ENCODE results near the gene SUCLG1. TPM values are rescaled to one million over a fixed set of nuclear protein-coding genes. Genes with fewer than 3 reads are reported as not detected.

The SUCLG1 gene
- total and polyA plus RNA-seq, 2 of the 8 experiments (the other 6 are each of a cell fraction or from before 2014, with no cell fraction given): 19.9 to 40.0 TPM

DNA sequence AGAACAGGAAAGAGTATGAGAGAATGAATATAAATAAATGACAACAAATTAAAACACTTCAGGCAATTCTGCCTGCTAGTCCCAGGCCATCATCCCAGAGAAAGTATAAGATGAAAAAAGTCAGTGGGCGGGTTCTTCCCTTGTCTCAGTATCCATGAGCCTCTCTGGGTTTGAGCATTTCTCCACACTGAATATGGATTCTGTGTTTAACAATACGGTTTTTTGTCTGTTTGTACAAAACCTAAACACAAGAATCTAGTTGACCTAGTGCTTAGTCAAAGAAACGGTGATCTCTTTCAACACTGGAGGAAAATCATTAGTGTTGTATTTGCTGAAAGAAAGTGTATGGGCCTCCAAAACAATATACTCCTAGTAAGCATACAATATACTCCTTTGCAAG is 10.0 kb downstream of the SUCLG1 start:
- FAIRE-seq: no peak
- WGBS, 2 experiments (ENCODE audit: extremely low coverage in 1 of 2, insufficient coverage in 1 of 2, insufficient read length in 1 of 2, insufficient replicate concordance in 2 of 2, low coverage in 1 of 2, low lambda C conversion rate in 2 of 2, missing lambda C conversion rate in 1 of 2): 88% methylated on average over 3 of the region's 3 CpGs; no CpG with 5 or more reads in 1 of the 2 experiments
- peaks cover 0 to 12% of the 10 kb centered on the region in 2 experiments; a peak in 1 of 4 replicates for H3K79me2 ChIP-seq (ENCODE audit: control insufficient read depth in 1 of 2, insufficient read depth in 2 of 2, low read length in 2 of 2)

More for the DNA sequence above, 10.0 kb downstream of the SUCLG1 start:
- no peak overlapping the region for H3K27ac ChIP-seq (ENCODE audit: low read depth, low read length)
- no peak for TF ChIP-seq TBP (IDR thresholded peaks at IDR 0.05; ENCODE audit: low read depth, low read length)
- TF ChIP-seq CHD1 (IDR thresholded peaks at IDR 0.05; ENCODE audit: low read depth, low read length): no peak
- no peak overlapping the region for H2BK15ac ChIP-seq (ENCODE audit: low read length)
- H3K9me3 ChIP-seq (ENCODE audit: insufficient read depth in 2 of 2, low read depth in 1 of 2, low read length in 1 of 2): no peaks in the 10 kb centered on the region
- no peak overlapping the region for H2BK5ac ChIP-seq (ENCODE audit: low read depth, low read length)
- no peak overlapping the region for H2BK12ac ChIP-seq (ENCODE audit: low read depth, low read length)
- no peak overlapping the region for H2AFZ ChIP-seq (ENCODE audit: low read length)
- no peak overlapping the region for H2BK20ac ChIP-seq (ENCODE audit: low read length)
- no peak overlapping the region for H3K14ac ChIP-seq (ENCODE audit: insufficient read length)
- H3K4me2 ChIP-seq (ENCODE audit: insufficient read depth in 1 of 2, low read depth in 2 of 2, low read length in 2 of 2): no peak overlapping the region
- H4K8ac ChIP-seq (ENCODE audit: extremely low read depth, insufficient read depth, low read length): no peak overlapping the region
- H4K20me1 ChIP-seq (replicated peaks in 1 of 2; ENCODE audit: control insufficient read depth in 1 of 2, insufficient read depth in 2 of 2, low read length in 2 of 2): peaks cover 4 to 6% of the 10 kb centered on the region in 2 experiments
- H3K36me3 ChIP-seq (ENCODE audit: control insufficient read depth in 2 of 4, insufficient read depth in 4 of 4, low read length in 3 of 4): no peaks in the 10 kb centered on the region; a peak in 1 of 8 replicates
- H3K18ac ChIP-seq (ENCODE audit: extremely low read depth, low read length): no peak overlapping the region
- H3K4me1 ChIP-seq (replicated peaks in 1 of 4; ENCODE audit: control insufficient read depth in 3 of 4, insufficient read depth in 4 of 4, low read length in 3 of 4): no peaks in the 10 kb centered on the region
- H2BK120ac ChIP-seq (replicated peaks; ENCODE audit: low read depth, low read length): no peak overlapping the region
- no peak overlapping the region for H3K4ac ChIP-seq (replicated peaks; ENCODE audit: insufficient read length, low read depth, low read length)
- H3K23ac ChIP-seq (ENCODE audit: insufficient read length): no peak overlapping the region
- H3K27me3 ChIP-seq (replicated peaks in 1 of 4; ENCODE audit: control insufficient read depth in 3 of 4, extremely low read depth in 1 of 4, insufficient read depth in 3 of 4, low read length in 3 of 4): no peaks in the 10 kb centered on the region
- ChIA-PET CTCF (ENCODE audit: partially characterized antibody) (no interaction called here), POLR2A (ENCODE audit: partially characterized antibody) (no interaction called here)
- no peak overlapping the region for H3K9ac ChIP-seq (replicated peaks in 1 of 4; ENCODE audit: extremely low read depth in 1 of 4, low read depth in 3 of 4, low read length in 3 of 4)
- H2AK5ac ChIP-seq (ENCODE audit: low read depth, low read length): no peak overlapping the region
- no peak for DNase-seq (ENCODE audit: low read depth in 1 of 2, low spot score in 2 of 2)
- H4K91ac ChIP-seq (replicated peaks; ENCODE audit: insufficient read length, low read length): no peak overlapping the region
- H3K23me2 ChIP-seq (ENCODE audit: low read depth, low read length): no peaks in the 10 kb centered on the region; the same call in 1 of the 2 replicates
- no peaks in the 10 kb centered on the region for H3K79me1 ChIP-seq (ENCODE audit: low read depth, low read length)
- no peak overlapping the region for H3K4me3 ChIP-seq (ENCODE audit: extremely low read depth in 1 of 4, insufficient read depth in 2 of 4, low read depth in 3 of 4, low read length in 4 of 4)
- no peak overlapping the region for H4K5ac ChIP-seq (ENCODE audit: insufficient read length, low read depth, low read length)
- no peak overlapping the region for H3K56ac ChIP-seq (replicated peaks; ENCODE audit: insufficient read length, low read depth, low read length)

Data from H1 (cell line).